Measurements from ENCODE around the gene LMO2.

DNA sequence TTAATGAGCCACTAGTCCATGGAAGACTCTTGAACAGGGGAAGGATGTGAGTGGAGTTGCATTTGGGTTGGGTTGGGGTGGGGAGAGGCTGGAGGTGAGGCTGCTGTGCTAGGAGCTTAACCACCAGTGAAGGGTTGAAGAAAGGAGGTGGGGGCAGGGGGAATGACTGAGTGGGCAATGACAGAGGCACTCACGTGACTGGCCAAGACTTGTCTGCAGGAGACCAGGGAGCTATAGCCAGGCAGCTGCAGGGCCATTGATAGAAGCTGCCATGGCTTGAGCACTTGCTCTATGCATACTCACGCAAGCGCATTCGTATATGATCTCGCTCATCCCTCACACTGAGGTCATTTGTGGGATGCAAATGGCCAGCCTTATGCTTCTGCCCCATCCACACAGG, 4.0 kb downstream of the LMO2 start:
- TF ChIP-seq, protein P1, sequence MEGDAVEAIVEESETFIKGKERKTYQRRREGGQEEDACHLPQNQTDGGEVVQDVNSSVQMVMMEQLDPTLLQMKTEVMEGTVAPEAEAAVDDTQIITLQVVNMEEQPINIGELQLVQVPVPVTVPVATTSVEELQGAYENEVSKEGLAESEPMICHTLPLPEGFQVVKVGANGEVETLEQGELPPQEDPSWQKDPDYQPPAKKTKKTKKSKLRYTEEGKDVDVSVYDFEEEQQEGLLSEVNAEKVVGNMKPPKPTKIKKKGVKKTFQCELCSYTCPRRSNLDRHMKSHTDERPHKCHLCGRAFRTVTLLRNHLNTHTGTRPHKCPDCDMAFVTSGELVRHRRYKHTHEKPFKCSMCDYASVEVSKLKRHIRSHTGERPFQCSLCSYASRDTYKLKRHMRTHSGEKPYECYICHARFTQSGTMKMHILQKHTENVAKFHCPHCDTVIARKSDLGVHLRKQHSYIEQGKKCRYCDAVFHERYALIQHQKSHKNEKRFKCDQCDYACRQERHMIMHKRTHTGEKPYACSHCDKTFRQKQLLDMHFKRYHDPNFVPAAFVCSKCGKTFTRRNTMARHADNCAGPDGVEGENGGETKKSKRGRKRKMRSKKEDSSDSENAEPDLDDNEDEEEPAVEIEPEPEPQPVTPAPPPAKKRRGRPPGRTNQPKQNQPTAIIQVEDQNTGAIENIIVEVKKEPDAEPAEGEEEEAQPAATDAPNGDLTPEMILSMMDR (IDR thresholded peaks at IDR 0.05) = no peak
- no peak for TF ChIP-seq POLR2A (IDR thresholded peaks at IDR 0.05)
